HG03095 (cell line): Measurements from ENCODE around the gene CRIP1.

ENCODE experiments used
- ATAC-seq: cut with Tn5 transposase; IDR thresholded peaks from one replicate; pipeline ENCODE4 v1.9.1; 2021; ENCODE audit warnings: moderate library complexity; ENCODE audit not compliant: unreplicated experiment

Gene CRIP1

GRCh38 chr14:105503296-105503640 lies 16.6 kb downstream of the CRIP1 start:
- no peak for ATAC-seq

- ATAC-seq = no peak
Measured at GRCh38 chr14:105503935-105504692, 17.4 kb downstream of the CRIP1 start.

- ATAC-seq = no peak
Measured at GRCh38 chr14:105505101-105505500, 18.4 kb downstream of the CRIP1 start.

GRCh38 chr14:105507247-105507646 lies 20.6 kb downstream of the CRIP1 start:
- ATAC-seq = no peak

- no peak for ATAC-seq
Measured at GRCh38 chr14:105508069-105508468, 21.4 kb downstream of the CRIP1 start.

GRCh38 chr14:105508601-105509000 lies 21.9 kb downstream of the CRIP1 start:
- no peak for ATAC-seq

- no peak for ATAC-seq
Measured at GRCh38 chr14:105517096-105517495, 30.4 kb downstream of the CRIP1 start.

- ATAC-seq = no peak
Measured at GRCh38 chr14:105519946-105520698, 33.4 kb downstream of the CRIP1 start.

- ATAC-seq = no peak
Measured at GRCh38 chr14:105525326-105525725, 38.6 kb downstream of the CRIP1 start.

- no peak for ATAC-seq
Measured at GRCh38 chr14:105525861-105526775, 39.4 kb downstream of the CRIP1 start, which contains the start of gene TMEM121. TSS of gene TMEM121 (plus strand) at chr14:105526583. CDS start at chr14:105528835, 2,252 bp downstream.

- ATAC-seq = no peak
Measured at GRCh38 chr14:105526776-105527380, 40.2 kb downstream of the CRIP1 start.

GRCh38 chr14:105527381-105527825 lies 40.7 kb downstream of the CRIP1 start:
- ATAC-seq = no peak

GRCh38 chr14:105527826-105528585 lies 41.3 kb downstream of the CRIP1 start:
- no peak for ATAC-seq

GRCh38 chr14:105528586-105529318 lies 42.1 kb downstream of the CRIP1 start:
- ATAC-seq = no peak

- ATAC-seq = no peak
Measured at GRCh38 chr14:105529319-105529568, 42.6 kb downstream of the CRIP1 start.

- ATAC-seq = no peak
Measured at GRCh38 chr14:105529569-105530284, 43.0 kb downstream of the CRIP1 start.

- ATAC-seq = no peak
Measured at GRCh38 chr14:105530285-105531087, 43.8 kb downstream of the CRIP1 start.
